ENCODE results near the gene NCBP2.

Gene NCBP2

DNA sequence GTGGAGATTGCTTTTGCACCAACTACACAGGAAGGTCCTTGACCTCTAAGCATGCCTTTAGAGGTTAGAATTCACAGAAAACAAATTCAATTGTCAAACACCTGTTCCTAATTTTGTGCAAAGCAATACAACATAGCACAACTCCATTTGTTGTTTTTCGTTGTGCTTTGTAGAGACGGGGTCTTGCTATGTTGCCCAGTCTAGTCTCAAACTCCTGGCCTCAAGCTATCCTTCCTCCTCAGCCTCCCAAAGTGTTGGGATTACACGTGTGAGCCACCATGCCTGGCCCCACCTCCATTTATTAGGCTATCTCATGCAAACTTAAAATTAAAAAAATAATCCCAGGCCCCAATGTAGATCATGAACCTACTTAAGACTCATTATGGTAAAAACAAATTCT, 6.0 kb downstream of the NCBP2 start:
- no peak for DNase-seq

DNA sequence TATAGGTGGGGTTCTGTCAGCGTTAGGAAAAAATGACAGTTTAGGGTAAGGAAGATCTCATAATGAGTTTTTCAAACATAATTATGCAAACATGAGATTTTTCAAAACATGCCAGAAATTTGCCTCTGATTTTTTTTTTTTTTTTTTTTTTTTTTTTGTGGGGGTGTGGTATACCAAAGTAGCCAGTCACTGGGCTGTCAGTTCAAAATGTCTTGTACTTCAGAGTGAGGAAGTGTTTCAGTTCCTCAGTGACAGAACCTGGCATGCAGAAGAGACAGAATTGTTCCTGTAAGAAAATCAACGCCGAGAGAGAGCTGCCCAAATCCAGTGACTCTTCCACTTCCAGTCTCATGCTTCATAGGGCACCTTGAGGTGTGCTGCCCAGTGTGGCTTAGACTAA, 9.7 kb downstream of the NCBP2 start:
- no peak for DNase-seq

DNA sequence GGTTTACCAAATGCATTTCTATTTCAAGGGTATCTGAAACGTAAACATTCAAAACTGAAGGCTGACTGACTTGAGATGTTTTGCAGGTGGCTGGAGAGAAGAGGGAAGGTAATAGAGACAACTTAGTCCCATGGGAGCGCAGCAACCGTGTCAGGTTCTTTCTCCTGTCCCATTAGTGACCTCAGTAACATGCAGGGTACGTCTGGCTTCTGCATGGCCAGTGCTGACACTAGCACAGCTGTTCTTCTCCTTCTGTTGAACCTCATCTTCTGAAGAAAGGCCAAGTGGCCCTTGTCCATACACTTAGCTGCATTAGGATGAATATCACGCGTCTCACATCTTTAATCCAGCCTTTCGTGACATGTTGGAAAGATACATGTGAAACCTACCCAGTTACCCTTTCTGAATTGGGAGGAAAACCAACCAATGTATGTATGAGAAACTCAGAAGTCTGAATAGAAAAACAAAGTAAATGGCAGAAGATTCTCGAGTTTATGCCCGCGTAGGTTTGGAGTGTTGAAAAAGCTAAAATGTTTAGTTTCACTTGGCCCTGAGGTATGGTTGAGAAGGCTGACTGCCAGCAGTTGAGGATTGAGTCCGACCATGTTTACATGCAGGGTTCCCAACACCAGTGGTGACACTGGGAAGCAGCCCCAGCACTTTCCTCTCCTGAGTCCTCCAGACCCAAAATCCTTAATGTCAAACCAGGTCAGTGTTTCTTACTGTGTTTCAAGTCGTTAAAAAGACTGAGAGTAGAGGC, 10.3 kb downstream of the NCBP2 start:
- no peak for DNase-seq

DNA sequence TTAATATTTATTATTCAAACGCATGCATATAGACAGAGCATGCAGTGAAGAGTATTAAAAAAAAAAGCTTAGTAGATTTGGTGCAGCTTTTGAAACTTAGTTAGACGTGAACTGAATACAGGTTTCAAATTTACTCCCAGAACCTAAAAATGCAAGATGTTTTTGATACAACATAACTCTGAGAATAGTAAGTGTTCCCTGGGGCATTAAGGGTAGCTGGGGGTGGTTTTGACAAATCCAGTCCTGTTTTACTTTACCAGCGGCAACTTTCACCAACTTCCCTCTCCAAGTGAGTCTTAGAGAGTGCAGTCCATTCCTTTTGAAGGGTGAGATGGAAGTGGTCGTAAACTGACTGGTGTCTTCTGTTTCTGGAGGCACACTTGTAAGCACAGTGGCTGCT, 11.2 kb downstream of the NCBP2 start:
- no peak for DNase-seq

DNA sequence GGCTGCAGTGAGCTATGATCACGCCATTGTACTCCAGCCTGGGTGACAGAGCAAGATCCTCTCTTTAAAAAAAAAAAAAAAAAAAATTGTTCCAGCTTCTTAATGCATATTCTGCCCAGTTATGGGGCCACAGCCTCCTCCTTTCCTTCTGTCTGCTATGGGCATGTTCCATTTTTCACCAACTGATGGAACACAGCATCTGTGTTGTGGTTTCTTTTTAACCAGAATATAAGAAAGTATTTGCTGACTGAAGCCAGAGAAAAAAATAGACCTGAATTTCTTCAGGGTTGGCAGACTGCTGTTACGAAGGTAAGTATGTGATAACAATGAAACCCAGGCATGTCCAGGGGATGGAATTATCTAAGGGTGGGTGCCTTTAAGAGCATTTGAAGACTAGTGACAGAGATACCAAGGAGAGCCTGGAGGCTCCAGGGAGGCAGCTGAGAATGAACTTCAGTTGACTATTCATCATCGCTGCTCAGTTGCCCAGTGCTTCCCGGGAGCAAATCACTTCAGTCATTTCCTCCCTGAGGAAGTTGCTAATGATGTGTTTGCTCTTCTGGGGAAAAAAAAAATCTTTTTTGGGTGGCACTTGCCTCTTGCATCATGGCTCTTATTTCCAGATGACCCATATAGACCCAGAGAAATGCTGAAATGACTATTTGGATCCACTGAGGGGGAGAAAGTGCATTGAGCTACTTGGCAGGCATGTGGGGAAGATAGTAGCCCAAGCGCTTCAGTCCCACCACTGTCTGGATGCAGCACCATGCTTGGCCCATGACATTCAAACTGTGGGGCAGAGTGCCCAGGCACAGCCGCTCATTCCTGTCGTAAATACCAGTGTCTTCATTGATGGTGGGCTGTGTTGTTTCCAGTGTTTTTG, 14.5 kb downstream of the NCBP2 start:
- no peak for DNase-seq

DNA sequence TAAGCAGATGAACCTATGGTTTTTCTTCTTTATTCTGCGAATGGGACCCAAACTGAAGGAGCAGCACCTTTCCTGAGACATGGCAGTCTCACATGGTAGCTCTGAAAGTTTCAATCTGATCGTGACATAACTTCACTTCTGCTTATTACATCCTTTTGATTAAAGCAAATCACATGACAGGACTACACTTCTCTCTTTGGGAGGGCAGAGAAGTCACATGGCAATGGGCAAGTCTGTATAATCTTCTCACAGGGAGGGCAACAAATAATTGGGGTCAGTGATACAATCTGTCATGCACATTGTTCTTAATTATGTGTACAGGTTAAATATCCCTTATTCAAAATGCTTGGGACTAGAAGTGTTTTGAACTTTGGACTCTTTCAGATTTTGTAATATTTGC, 21.6 kb downstream of the NCBP2 start:
- no peak for DNase-seq

DNA sequence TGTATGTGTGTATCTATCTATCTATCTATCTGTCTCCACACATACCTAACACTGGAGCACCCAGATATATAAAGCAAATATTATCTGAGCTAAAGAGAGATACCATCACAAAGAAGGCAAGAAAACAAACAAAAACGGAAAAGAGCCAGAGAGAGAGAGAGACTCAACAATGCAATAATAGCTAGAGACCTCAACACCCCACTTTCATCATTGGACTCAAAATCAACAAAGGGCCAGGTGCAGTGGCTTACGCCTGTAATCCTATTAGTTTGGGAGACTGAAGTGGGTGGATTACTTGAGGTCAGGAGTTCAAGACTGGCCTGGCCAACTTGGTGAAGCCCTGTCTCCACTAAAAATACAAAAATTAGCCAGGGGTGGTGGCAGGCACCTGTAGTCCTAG, 23.4 kb downstream of the NCBP2 start:
- DNase-seq, result no peak

DNA sequence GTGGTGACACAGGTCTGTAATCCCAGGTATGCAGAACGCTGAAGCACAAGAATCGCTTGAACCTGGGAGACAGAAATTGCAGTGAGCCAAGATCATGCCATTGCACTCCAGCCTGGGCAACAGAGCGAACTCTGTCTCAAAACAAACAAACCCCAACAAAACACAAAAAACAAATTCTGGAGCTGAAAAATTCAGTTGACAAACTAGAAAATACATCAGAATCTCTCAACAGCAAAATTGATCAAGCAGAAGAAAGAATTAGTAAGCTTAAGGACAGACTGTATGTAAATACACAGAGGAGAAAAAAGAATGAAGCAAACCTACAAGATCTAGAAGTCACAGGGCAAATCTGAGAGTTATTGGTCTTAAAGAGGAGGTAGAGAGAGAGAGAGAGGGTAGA, 25.3 kb downstream of the NCBP2 start:
- no peak for DNase-seq

DNA sequence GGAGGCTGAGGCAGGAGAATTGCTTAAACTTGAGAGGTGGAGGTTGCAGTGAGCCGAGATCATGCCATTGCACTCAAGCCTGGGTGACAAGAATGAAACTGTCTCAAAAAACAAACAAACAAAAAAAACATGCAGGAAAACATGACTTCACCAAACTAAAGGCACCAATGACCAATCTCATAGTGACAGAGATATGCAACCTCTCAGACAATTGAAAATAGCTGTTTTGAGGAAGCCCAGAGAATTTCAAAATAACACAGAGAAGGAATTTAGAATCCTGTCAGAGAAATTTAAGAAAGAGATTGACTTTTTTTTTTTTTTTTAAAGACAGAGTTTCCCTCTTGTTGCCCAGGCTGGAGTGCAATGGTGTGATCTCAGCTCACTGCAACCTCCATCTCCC, 26.1 kb downstream of the NCBP2 start:
- DNase-seq, result no peak

DNA sequence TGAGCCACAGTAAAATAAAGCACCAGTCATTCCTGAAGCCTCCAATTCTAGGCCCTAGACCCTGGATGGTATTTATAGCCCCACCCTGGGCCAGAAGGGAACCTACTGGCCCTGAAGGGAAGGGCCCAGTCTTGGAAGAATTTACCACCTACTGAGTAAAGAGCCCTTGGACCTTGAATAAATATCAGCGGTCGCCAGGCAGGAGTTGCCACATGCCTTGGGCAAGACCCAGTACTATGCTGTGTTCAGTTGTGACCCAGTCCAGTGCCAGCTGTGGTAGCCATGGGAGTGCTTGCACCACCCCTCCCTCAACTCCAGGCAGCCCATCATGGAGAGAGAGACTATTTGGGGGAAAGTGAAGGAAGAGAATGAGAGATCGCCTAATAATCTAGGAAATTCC, 27.0 kb downstream of the NCBP2 start:
- DNase-seq, result no peak

DNA sequence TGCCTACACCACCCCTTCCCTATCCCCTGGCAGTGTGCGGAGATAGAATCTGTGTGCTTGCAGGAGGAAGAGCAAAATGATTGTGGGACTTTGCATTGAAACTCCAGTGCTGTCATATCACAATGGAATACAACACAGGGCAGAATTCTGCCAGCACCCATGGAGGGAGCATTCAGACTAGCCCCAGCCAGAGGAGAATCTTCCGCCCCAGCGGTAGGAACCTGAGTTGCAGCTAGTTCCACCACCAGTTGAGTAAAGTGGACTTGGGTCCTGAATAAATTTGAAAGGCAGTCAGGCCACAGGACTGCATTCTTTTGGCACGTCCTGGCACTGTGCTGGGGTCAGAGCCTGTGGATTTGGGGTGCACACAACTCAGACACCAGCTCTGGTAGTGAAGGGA, 27.5 kb downstream of the NCBP2 start:
- no peak for DNase-seq

DNA sequence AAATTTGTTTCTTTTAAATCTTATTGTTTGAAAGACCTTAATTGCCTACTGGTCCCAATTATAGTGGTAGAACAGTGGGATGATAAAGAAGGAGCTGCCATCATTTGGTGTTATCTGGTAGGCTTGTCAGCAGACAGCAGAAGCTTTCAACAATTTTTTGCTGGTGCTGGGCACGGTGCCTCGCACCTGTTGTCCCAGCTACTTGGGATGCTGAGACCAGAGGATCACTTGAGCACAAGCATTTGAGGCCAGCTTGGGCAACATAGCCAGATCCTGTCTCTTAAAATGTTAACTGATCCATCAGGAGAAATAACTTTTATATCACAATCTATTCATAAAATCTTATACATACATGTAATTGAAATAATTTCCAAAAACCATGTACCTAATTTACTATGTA, 38.6 kb downstream of the NCBP2 start:
- no peak for DNase-seq

DNA sequence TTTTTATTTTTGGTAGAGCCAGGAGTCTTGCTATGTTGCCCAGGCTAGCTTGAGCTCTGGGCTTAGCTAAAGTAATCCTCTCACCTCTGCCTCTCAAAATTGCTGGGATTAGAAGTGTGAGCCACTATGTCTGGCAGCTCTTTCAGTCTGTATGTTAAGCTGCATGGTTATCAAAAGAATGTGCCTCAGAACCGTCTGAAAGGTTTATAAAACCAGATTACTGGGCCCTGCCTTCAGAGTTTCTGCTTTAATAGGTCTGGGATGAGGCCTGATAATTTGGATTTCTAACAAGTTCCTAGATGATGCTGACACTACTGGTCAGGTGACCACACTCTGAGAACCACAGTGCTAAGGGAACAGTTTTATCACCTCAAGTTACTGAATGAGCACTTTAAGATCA, 40.0 kb downstream of the NCBP2 start:
- DNase-seq, result no peak

DNA sequence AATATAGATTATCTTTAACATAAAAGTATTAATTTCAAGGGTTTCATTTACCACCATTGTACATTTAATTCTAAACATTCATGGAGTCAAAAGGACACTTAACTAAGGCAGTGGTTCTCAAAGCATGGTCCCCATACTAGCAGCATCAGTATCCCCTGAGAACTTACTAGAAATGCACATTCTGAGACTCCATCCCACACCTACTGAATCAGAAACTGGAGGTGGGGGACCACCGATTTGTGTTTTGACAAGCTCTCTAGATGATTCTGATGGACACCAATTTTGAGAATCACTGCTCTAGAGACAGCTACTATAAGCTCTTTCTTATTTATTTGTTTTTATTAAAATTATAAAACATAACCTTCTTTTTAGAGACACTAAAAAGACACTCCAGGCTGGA, 40.6 kb downstream of the NCBP2 start:
- DNase-seq, result no peak

DNA sequence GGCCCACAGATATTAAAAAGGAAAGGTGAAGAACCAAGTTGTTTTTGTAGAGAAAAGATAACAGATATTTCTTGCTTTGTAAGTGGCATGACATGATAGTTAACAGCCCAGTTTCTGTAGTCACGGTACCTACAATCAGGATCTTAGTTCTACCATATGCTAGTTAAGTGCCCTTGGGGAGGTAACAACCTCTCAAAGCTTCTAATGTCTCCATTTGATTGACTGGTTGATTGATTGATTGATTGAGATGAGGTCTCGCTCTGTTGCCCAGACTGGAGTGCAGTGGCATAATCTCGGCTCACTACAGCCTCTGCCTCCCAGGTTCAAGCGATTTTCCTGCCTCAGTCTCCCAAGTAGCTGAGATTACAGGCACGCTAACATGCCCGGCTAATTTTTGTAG, 46.1 kb downstream of the NCBP2 start:
- DNase-seq, result no peak

DNA sequence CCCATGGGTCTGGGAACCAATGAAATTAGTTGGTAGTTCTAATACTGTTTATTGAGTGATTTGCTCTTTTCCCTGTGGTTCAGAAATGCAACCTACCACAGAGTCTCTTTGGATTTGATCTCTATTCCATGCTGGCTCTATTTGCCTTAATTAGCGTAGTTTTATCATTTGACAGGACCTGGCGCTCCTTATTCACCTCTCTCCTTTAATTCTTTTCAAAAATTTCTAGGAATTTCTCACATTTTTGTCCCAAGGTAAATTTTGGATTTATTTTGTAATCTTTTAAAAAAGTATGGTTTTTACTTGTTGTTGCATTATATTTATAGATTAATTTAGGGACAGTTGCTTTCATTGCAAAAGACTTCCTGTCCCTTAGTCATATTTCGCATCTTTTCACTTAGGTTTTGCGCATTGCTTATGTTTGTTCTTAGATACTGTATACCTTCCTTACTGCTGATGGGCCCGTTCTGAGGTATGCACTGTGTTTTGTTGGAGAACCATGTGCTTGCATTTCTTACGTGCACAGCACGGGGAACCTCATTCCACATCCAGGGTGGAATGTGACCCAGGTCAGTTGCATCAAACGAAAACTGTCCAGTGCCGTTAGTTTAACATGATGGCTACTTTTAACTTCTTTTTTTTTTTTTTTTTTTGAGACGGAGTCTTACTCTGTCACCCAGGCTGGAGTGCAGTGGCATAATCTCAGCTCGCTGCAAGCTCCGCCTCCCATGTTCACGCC, 47.6 kb downstream of the NCBP2 start:
- no peak for DNase-seq

DNA sequence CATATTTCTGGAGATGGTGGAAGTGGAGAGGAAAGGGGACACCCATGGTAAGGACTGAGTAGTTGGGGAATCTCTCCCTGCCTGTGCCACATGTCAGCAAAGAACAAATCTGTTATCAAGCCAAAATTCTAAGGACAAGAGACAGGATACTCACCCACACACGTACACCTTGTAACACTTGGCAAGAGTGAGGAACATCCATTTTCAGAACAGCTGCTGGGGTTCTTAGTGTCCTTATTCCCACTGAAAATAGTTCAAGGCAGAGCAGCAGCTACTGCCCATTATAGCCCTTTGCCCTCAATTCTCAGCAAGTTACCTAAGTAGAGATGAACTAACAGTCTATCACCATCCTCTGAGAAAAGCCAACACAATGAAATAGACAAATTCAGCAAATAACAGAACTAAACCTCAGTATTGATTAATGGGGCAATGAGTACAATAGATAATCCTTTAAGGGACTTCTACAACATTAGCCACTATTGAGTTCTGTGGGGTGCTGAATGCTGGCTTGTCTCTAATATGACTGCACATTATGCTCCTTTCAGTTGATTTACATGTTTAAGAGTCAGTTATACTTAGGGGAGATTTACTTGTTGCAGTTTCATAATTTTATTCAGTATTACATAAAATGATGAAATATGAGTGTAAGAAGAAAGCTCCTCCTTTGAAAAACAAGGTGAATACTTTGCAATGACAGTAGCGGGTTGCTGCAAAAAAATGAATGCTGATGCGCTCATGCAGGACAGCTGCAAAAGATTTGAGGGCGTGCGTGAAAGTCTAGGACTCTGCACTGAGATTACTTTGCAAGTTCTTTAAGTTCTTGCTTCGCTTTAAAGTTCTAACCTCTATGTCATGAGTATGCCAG, 52.3 kb downstream of the NCBP2 start:
- peak; percentile 66 for DNase-seq

DNA sequence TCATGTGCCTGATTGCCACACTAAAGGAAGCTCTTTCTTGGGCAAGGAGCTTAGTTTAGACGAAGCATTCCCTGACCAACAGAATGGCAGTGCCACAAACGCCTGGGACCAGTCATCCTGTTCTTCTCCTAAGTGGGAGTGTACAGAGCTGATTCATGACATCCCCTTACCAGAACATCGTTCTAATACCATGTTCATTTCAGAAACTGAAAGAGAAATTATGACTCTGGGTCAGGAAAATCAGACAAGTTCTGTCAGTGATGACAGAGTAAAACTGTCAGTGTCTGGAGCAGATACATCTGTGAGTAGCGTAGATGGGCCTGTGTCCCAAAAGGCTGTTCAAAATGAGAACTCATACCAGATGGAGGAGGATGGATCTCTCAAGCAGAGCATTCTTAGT, 56.2 kb downstream of the NCBP2 start:
- DNase-seq, result no peak
